OCI-LY7 (cell line): ENCODE data around the gene TBKBP1. TPM values are rescaled to one million over a fixed set of nuclear protein-coding genes. Genes with fewer than 3 reads are reported as not detected.

Experiments
- BruUV-seq: library from RNA; stranded (reverse); fragments of 400-500 nt; replicated peaks from 2 replicates; lab custom pipeline; 2021; lab: Mats Ljungman, UMichigan
- CTCF ChIA-PET: fragments of 300-600 bp; sonication (Branson Sonifier 250); formaldehyde crosslinking; loops from one replicate; lab custom pipeline; 2022; ENCODE audit warnings: antibody characterized with exemption; ENCODE audit not compliant: unreplicated experiment; lab: Charles Lee
- POLR2A ChIA-PET: fragments of 300-600 bp; sonication (Branson Sonifier 250); formaldehyde crosslinking; loops from one replicate; lab custom pipeline; 2022; ENCODE audit warnings: antibody characterized with exemption; lab: Charles Lee
- DNase-seq: peaks from one replicate; pipeline ENCODE4 v3.0.0-alpha.2; 2015; ENCODE audit warnings: low spot score
- H2AFZ ChIP-seq: fragments of 200-600 bp; sonication (generic), shearing (Covaris generic); 2 replicates; pipeline ENCODE4 v1.6.1; 2014; ENCODE audit warnings: mild to moderate bottlenecking, antibody characterized with exemption, low read length, moderate library complexity
- H3K27ac ChIP-seq: fragments of 200-600 bp; sonication (generic); 2 replicates; pipeline ENCODE4 v1.5.1; 2014; ENCODE audit warnings: mixed run types, low read depth, mild to moderate bottlenecking, moderate library complexity, low read length, inconsistent platforms; ENCODE audit not compliant: poor library complexity, severe bottlenecking
- H3K36me3 ChIP-seq: fragments of 200-600 bp; sonication (generic); 2 replicates; pipeline ENCODE4 v1.6.1; 2014; ENCODE audit warnings: mild to moderate bottlenecking, antibody characterized with exemption, low read length, moderate library complexity, mixed read lengths; ENCODE audit not compliant: insufficient read depth
- H3K4me1 ChIP-seq: fragments of 200-600 bp; sonication (generic); 2 replicates; pipeline ENCODE4 v1.5.1; 2014; ENCODE audit warnings: mild to moderate bottlenecking, low read length; ENCODE audit not compliant: insufficient read depth, poor library complexity, severe bottlenecking
- H3K4me2 ChIP-seq: fragments of 200-600 bp; sonication (generic); 2 replicates; pipeline ENCODE4 v1.6.1; 2014; ENCODE audit warnings: mild to moderate bottlenecking, low read length
- H3K4me3 ChIP-seq: fragments of 200-600 bp; sonication (generic); 2 replicates; pipeline ENCODE4 v1.5.1; 2014; ENCODE audit warnings: mild to moderate bottlenecking, low read depth, low read length; ENCODE audit not compliant: poor library complexity, severe bottlenecking
- H3K79me2 ChIP-seq: fragments of 200-600 bp; sonication (generic); 2 replicates; pipeline ENCODE4 v1.6.1; 2016; ENCODE audit warnings: low read depth, mild to moderate bottlenecking, low read length, moderate library complexity, mixed read lengths; ENCODE audit not compliant: insufficient read depth
- H3K9me2 ChIP-seq: fragments of 200-600 bp; sonication (generic); 2 replicates; pipeline ENCODE4 v1.6.1; 2016; ENCODE audit warnings: mild to moderate bottlenecking, low read length, mixed read lengths; ENCODE audit not compliant: insufficient read depth
- H3K9me3 ChIP-seq: fragments of 200-600 bp; sonication (generic); 2 replicates; pipeline ENCODE4 v1.6.1; 2014; ENCODE audit warnings: mild to moderate bottlenecking, mixed run types, low read length, mixed read lengths
- H4K20me1 ChIP-seq: fragments of 200-600 bp; sonication (generic); 2 replicates; pipeline ENCODE4 v1.6.1; 2014; ENCODE audit warnings: mild to moderate bottlenecking, antibody characterized with exemption, low read length, moderate library complexity, mixed read lengths; ENCODE audit not compliant: insufficient read depth
- EZH2phosphoT487 ChIP-seq: fragments of 200-600 bp; sonication (generic); IDR thresholded peaks from 2 replicates; pipeline ENCODE4 v1.6.1; 2018; ENCODE audit warnings: low read depth, borderline replicate concordance, mild to moderate bottlenecking, mixed run types, antibody characterized with exemption, low read length, moderate library complexity, mixed read lengths
- intact Hi-C: fragments of 100-400 bp; cut with micrococcal nuclease; formaldehyde crosslinking; loops from one replicate; pipeline ENCODE4 v1.10.0; 2022; ENCODE audit not compliant: unreplicated experiment
- total RNA-seq, 2 experiments: library from RNA; depleted of rRNA in 1 of 2; stranded (reverse); fragments of >200 nt in 1 of 2; shearing (Covaris generic) in 1 of 2; gene quantifications; 2 replicates each; pipeline ENCODE4 v1.2.3, GENCODE V29; 2014 to 2022
- TF ChIP-seq, protein P1 (sequence below): fragments of 200-600 bp; sonication (generic); conservative IDR thresholded peaks from 2 replicates; pipeline ENCODE4 v1.5.1; 2014; ENCODE audit warnings: mild to moderate bottlenecking, antibody characterized with exemption, low read length, moderate library complexity, mixed read lengths

The TBKBP1 gene
- total RNA-seq, 2 experiments from 2014 or later = 8.3 to 16.0 TPM

DNA sequence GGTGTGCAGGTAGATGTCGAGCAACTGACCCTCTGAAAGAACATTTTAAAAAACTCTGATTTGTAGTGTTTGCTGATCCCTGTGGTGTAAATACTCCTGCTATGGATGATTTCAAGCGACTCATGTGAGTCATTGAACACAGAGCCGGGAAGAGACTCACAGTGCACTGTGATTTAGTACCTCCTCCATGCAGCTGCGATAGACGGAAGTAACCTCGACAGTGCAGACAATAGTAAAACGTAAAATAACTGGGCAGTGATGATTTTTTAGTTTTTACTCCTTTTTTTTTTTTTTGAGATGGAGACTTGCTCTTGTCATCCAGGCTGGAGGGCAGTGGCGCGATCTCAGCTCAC, 47.8 kb downstream of the TBKBP1 start:
- Histone ChIP-seq H4K20me1 (no peaks in the 10 kb centered on the region), H3K4me3 (no peak overlapping the region), H3K9me3 (no peaks in the 10 kb centered on the region), H2AFZ (no peak overlapping the region), H3K79me2 (no peaks in the 10 kb centered on the region), H3K4me1 (peaks cover 3% of the 10 kb centered on the region), H3K36me3 (no peaks in the 10 kb centered on the region), H3K9me2 (no peaks in the 10 kb centered on the region), H3K27ac (no peak overlapping the region), H3K4me2 (no peak overlapping the region)
- no TSS peak for BruUV-seq
- CTCF ChIA-PET = no interaction called here
- intact Hi-C loops = loop anchor here (1.0 kb wide), 2 partner anchors 42 to 77 kb away; no protein-coding TSS in a partner anchor
- POLR2A ChIA-PET = no interaction called here
- no peak for TF ChIP-seq EZH2phosphoT487
- TF ChIP-seq, protein P1, sequence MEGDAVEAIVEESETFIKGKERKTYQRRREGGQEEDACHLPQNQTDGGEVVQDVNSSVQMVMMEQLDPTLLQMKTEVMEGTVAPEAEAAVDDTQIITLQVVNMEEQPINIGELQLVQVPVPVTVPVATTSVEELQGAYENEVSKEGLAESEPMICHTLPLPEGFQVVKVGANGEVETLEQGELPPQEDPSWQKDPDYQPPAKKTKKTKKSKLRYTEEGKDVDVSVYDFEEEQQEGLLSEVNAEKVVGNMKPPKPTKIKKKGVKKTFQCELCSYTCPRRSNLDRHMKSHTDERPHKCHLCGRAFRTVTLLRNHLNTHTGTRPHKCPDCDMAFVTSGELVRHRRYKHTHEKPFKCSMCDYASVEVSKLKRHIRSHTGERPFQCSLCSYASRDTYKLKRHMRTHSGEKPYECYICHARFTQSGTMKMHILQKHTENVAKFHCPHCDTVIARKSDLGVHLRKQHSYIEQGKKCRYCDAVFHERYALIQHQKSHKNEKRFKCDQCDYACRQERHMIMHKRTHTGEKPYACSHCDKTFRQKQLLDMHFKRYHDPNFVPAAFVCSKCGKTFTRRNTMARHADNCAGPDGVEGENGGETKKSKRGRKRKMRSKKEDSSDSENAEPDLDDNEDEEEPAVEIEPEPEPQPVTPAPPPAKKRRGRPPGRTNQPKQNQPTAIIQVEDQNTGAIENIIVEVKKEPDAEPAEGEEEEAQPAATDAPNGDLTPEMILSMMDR = no peak
- DNase-seq = no peak

DNA sequence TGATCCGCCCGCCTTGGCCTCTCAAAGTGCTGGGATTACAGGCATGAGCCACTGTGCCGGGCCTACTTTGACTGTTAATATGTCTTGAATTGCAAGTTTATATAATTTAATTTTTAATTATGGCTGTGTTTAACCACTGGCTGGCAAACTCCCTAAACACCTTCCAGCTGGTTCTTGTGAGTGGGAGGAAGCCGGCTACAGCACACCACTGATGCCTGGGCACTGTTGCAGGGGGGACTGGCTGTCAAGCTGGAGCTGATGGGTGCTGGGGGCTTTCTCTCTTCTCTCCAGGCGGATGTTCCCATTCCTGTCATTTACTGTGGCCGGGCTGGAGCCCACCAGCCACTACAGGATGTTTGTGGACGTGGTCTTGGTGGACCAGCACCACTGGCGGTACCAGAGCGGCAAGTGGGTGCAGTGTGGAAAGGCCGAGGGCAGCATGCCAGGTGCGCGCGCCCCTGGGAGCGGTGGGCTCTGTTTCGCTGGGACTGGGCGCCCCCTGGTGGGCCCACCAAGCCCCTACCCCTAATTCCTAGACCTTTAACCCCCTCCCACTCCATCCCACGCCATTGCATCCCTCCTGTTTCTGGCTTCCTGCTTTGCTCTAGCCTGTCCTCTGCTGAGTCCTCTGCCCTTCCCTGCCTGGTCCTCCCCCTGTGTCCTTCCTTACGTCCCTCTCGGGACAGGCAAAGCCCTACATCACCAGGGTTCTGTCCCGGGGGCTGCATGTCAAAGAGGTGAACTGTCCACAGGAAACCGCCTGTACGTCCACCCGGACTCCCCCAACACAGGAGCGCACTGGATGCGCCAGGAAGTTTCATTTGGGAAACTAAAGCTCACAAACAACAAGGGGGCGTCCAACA, 48.6 kb downstream of the TBKBP1 start:
- no peaks in the 10 kb centered on the region for H3K9me3 ChIP-seq
- peaks cover 3% of the 10 kb centered on the region for H3K4me1 ChIP-seq
- ChIA-PET POLR2A (no interaction called here), CTCF (interaction anchor here (0.5 kb wide), 1 partner anchor 379 kb away, joined by 3 read pairs; no protein-coding TSS in a partner anchor)
- peak; percentile 61 for DNase-seq
- H3K4me3 ChIP-seq = no peak overlapping the region
- H2AFZ ChIP-seq = no peak overlapping the region
- H3K36me3 ChIP-seq = no peaks in the 10 kb centered on the region
- no peaks in the 10 kb centered on the region for H3K9me2 ChIP-seq
- intact Hi-C loops = loop anchor here (1.0 kb wide), 2 partner anchors 43 to 78 kb away; no protein-coding TSS in a partner anchor
- no peaks in the 10 kb centered on the region for H3K79me2 ChIP-seq
- no TSS peak for BruUV-seq
- TF ChIP-seq, protein P1 = peak; percentile 86
- no peak for TF ChIP-seq EZH2phosphoT487
- H3K4me2 ChIP-seq = no peak overlapping the region
- no peaks in the 10 kb centered on the region for H4K20me1 ChIP-seq
- H3K27ac ChIP-seq = no peak overlapping the region
